ENCODE measurements around the gene PID1.

DNA sequence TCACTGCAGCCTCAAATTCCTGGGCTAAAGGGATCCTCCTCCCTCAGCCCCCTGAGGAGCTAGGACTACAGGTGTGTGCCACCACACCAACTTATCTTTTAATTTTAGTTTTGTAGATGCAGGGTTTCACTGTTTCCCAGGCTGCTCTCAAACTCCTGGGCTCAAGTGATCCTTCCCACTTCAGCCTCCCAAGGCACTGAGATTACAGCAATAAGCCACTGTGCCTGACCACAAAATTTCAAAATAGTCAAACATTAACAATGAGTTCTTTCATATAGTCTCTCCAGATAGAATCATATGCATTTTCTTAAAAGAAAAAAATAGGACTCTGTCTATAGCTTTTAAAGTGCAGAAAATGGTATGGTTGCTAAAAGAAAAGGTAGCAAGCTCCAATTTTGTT, 24.9 kb upstream of the PID1 start:
- TF ChIP-seq, protein P1, sequence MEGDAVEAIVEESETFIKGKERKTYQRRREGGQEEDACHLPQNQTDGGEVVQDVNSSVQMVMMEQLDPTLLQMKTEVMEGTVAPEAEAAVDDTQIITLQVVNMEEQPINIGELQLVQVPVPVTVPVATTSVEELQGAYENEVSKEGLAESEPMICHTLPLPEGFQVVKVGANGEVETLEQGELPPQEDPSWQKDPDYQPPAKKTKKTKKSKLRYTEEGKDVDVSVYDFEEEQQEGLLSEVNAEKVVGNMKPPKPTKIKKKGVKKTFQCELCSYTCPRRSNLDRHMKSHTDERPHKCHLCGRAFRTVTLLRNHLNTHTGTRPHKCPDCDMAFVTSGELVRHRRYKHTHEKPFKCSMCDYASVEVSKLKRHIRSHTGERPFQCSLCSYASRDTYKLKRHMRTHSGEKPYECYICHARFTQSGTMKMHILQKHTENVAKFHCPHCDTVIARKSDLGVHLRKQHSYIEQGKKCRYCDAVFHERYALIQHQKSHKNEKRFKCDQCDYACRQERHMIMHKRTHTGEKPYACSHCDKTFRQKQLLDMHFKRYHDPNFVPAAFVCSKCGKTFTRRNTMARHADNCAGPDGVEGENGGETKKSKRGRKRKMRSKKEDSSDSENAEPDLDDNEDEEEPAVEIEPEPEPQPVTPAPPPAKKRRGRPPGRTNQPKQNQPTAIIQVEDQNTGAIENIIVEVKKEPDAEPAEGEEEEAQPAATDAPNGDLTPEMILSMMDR (IDR thresholded peaks at IDR 0.05; ENCODE audit: low read length) = no peak
- TF ChIP-seq EZH2phosphoT487 (IDR thresholded peaks at IDR 0.05; ENCODE audit: low read length) (no peak), EZH2 (optimal IDR thresholded peaks at IDR 0.05; ENCODE audit: low read depth, low read length) (no peak)
